HL-60 (cell line): ENCODE results near the gene AKAP13.

Experiments
- POLR2AphosphoS5 ChIP-seq: IDR thresholded peaks from 2 replicates; pipeline ENCODE4 v1.6.1; 2012; ENCODE audit warnings: low read depth
- SPI1 ChIP-seq: IDR thresholded peaks from 2 replicates; pipeline ENCODE4 v1.6.1; 2012; ENCODE audit warnings: low read depth, mild to moderate bottlenecking, borderline replicate concordance
- TF ChIP-seq, protein P1 (sequence below): IDR thresholded peaks from one replicate; pipeline ENCODE4 v1.5.1; 2011; ENCODE audit warnings: low read length, control low read depth, inconsistent platforms; ENCODE audit not compliant: insufficient read depth
- TF ChIP-seq, protein P2 (sequence below): IDR thresholded peaks from 2 replicates; pipeline ENCODE4 v1.6.1; 2012; ENCODE audit warnings: low read depth; ENCODE audit not compliant: insufficient replicate concordance

DNA sequence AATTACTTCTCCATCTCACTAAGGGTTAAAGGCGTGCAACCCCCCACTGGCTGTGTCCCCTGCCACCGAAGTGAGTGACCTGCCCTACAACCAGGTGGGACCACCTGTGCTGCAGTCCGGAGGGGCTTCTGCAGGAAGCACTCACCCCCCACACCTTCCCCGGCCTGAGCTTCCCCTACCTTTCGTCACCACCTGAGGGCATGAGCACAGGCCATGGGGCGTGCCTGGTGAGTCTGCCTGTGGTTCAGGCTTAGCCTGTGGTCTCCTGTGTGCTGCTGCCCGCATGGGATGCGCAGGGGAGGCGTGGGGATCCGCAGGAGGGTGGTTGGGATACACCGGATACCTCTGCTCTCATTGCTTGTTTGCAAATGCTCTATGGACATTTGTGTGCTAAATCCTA lies 368.3 kb downstream of the AKAP13 start:
- TF ChIP-seq, protein P1, sequence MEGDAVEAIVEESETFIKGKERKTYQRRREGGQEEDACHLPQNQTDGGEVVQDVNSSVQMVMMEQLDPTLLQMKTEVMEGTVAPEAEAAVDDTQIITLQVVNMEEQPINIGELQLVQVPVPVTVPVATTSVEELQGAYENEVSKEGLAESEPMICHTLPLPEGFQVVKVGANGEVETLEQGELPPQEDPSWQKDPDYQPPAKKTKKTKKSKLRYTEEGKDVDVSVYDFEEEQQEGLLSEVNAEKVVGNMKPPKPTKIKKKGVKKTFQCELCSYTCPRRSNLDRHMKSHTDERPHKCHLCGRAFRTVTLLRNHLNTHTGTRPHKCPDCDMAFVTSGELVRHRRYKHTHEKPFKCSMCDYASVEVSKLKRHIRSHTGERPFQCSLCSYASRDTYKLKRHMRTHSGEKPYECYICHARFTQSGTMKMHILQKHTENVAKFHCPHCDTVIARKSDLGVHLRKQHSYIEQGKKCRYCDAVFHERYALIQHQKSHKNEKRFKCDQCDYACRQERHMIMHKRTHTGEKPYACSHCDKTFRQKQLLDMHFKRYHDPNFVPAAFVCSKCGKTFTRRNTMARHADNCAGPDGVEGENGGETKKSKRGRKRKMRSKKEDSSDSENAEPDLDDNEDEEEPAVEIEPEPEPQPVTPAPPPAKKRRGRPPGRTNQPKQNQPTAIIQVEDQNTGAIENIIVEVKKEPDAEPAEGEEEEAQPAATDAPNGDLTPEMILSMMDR: no peak
- TF ChIP-seq POLR2AphosphoS5 (no peak), SPI1 (no peak)
- TF ChIP-seq, protein P2, sequence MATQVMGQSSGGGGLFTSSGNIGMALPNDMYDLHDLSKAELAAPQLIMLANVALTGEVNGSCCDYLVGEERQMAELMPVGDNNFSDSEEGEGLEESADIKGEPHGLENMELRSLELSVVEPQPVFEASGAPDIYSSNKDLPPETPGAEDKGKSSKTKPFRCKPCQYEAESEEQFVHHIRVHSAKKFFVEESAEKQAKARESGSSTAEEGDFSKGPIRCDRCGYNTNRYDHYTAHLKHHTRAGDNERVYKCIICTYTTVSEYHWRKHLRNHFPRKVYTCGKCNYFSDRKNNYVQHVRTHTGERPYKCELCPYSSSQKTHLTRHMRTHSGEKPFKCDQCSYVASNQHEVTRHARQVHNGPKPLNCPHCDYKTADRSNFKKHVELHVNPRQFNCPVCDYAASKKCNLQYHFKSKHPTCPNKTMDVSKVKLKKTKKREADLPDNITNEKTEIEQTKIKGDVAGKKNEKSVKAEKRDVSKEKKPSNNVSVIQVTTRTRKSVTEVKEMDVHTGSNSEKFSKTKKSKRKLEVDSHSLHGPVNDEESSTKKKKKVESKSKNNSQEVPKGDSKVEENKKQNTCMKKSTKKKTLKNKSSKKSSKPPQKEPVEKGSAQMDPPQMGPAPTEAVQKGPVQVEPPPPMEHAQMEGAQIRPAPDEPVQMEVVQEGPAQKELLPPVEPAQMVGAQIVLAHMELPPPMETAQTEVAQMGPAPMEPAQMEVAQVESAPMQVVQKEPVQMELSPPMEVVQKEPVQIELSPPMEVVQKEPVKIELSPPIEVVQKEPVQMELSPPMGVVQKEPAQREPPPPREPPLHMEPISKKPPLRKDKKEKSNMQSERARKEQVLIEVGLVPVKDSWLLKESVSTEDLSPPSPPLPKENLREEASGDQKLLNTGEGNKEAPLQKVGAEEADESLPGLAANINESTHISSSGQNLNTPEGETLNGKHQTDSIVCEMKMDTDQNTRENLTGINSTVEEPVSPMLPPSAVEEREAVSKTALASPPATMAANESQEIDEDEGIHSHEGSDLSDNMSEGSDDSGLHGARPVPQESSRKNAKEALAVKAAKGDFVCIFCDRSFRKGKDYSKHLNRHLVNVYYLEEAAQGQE: no peak
